GM21381 (cell line): ENCODE measurements around the gene IER5.
"Not testable (repeated sequence)": the region's sequence is repeated elsewhere in the genome, so short reads cannot be mapped to it uniquely, and the experiment has no call there.

Source experiments
- ATAC-seq: cut with Tn5 transposase; IDR thresholded peaks from one replicate; pipeline ENCODE4 v1.9.1; 2021; ENCODE audit warnings: mild to moderate bottlenecking, moderate library complexity; ENCODE audit not compliant: unreplicated experiment

The IER5 gene

GRCh38 chr1:181088079-181089016, at the start of gene IER5:
IER5 (plus strand) TSS chr1:181088700; CDS start chr1:181088903, 203 bp downstream.
- peak; percentile 65 for ATAC-seq

- no peak for ATAC-seq
These were observed 48.1 kb upstream of the IER5 start for GRCh38 chr1:181040284-181040865.

GRCh38 chr1:181043025-181043888, 45.2 kb upstream of the IER5 start:
- ATAC-seq = no peak

GRCh38 chr1:181044449-181044966, 44.0 kb upstream of the IER5 start:
- ATAC-seq = peak; percentile 76

- ATAC-seq = not testable (repeated sequence)
These were observed 42.6 kb upstream of the IER5 start for GRCh38 chr1:181045946-181046345.

- no peak for ATAC-seq
These were observed 39.1 kb upstream of the IER5 start for GRCh38 chr1:181049378-181049777.

- no peak for ATAC-seq
These were observed 37.6 kb upstream of the IER5 start for GRCh38 chr1:181050922-181051321.

- ATAC-seq = no peak
These were observed 31.9 kb upstream of the IER5 start for GRCh38 chr1:181056560-181056959.

- ATAC-seq = no peak
These were observed 31.4 kb upstream of the IER5 start for GRCh38 chr1:181057079-181057478.

GRCh38 chr1:181059435-181059834, 29.1 kb upstream of the IER5 start:
- no peak for ATAC-seq

- no peak for ATAC-seq
These were observed 28.4 kb upstream of the IER5 start for GRCh38 chr1:181060066-181060465.

- not testable (repeated sequence) for ATAC-seq
These were observed 27.6 kb upstream of the IER5 start for GRCh38 chr1:181060947-181061346.

- no peak for ATAC-seq
These were observed 27.0 kb upstream of the IER5 start for GRCh38 chr1:181061487-181061886.

GRCh38 chr1:181061891-181062835, 26.3 kb upstream of the IER5 start:
- peak; percentile 79 for ATAC-seq

GRCh38 chr1:181062836-181063428, 25.6 kb upstream of the IER5 start:
- peak; percentile 68 for ATAC-seq

- ATAC-seq = no peak
These were observed 24.4 kb upstream of the IER5 start for GRCh38 chr1:181064011-181064623.

GRCh38 chr1:181064702-181065101, 23.8 kb upstream of the IER5 start:
- no peak for ATAC-seq

- no peak for ATAC-seq
These were observed 14.9 kb upstream of the IER5 start for GRCh38 chr1:181073638-181074037.

GRCh38 chr1:181075766-181076350, 12.6 kb upstream of the IER5 start:
- no peak for ATAC-seq
